Adrenal gland (tissue), 12 donors: ENCODE results near the gene WDR17. TPM values are rescaled to one million over a fixed set of nuclear protein-coding genes. Genes with fewer than 3 reads are reported as not detected.
"Not testable (repeated sequence)": the region's sequence is repeated elsewhere in the genome, so short reads cannot be mapped to it uniquely, and the experiment has no call there.

Source experiments
- DNase-seq, 7 donors: peaks; one replicate each; pipeline ENCODE4 v3.0.0-alpha.2; 2019 to 2020
- H3K27ac ChIP-seq, 5 donors: fragments of 200-600 bp; sonication (generic) in 4 of 5; 1 replicate in 3 of 5; 2 replicates in 2 of 5; pipeline versions ENCODE4 v1.5.1 to v1.8.0; 2016 to 2020; ENCODE audit warnings: mild to moderate bottlenecking in 1 of 5
- H3K27me3 ChIP-seq: fragments of 200-600 bp; 2 replicates; pipeline ENCODE4 v1.8.0; 2021
- H3K36me3 ChIP-seq, 2 donors: fragments of 200-600 bp; replicated peaks in 1 of 2; 1 replicate in 1 of 2; 2 replicates in 1 of 2; pipeline versions ENCODE4 v1.5.1 to v1.8.0; 2018 to 2022
- H3K4me1 ChIP-seq, 2 donors: fragments of 200-600 bp; replicated peaks in 1 of 2; 1 replicate in 1 of 2; 2 replicates in 1 of 2; pipeline versions ENCODE4 v1.5.1 to v1.8.0; 2018 to 2021
- H3K4me3 ChIP-seq, 4 donors: fragments of 200-600 bp; sonication (generic) in 3 of 4; one replicate each; pipeline ENCODE4 v1.5.1; 2016 to 2018
- H3K9me3 ChIP-seq, 3 donors: fragments of 200-600 bp; sonication (generic) in 1 of 3; replicated peaks in 1 of 3; 1 replicate in 2 of 3; 2 replicates in 1 of 3; pipeline versions ENCODE4 v1.5.1 to v1.8.0; 2016 to 2021
- POLR2A ChIP-seq, 2 donors: fragments of 450-650 bp; IDR thresholded peaks; one replicate each; pipeline ENCODE4 v1.6.1; 2017; ENCODE audit warnings: antibody characterized with exemption in 2 of 2, mild to moderate bottlenecking in 2 of 2, moderate library complexity in 1 of 2
- WGBS, 4 donors: extraction: QIAGEN DNeasy Blood & Tissue Kit in 2 of 4; methylation state at CpG; one replicate each; pipeline versions ENCODE4 v1.1.5 to v1.1.7; 2013 to 2017; 5-methylcytosine and 5-hydroxymethylcytosine counted together
- intact Hi-C, 2 donors: fragments of 100-400 bp; cut with DNase I; formaldehyde crosslinking; loops; one replicate each; pipeline versions ENCODE4 v1.14.1 to v1.15.0; 2022 to 2023
- polyA plus RNA-seq, 3 donors: library from polyadenylated mRNA; stranded (reverse); fragments of 200-250 nt in 2 of 3; fragments of 350-450 nt in 1 of 3; fragmentation: Illumina TruSeq in 1 of 3; extraction: RNeasy Lipid Tissue Mini Kit (QIAGEN cat#74804) in 1 of 3; gene quantifications; one replicate each; pipeline ENCODE4 v1.2.3, GENCODE V29; 2013 to 2014
- total RNA-seq, 9 donors: library from RNA; depleted of rRNA in 4 of 9; stranded (reverse); fragments of >200 nt in 4 of 9; fragments of 120-200 nt in 1 of 9; fragmentation: NEBNext Ultra II Directional in 1 of 9; extraction: Animal tissue kit (Norgen Biotek cat#: 25700) in 1 of 9; gene quantifications; one replicate each; pipeline versions ENCODE4 v1.1.0 to v1.2.4, GENCODE V29; 2013 to 2023
- TF ChIP-seq, protein P1 (sequence below), 6 experiments: fragments of 450-650 bp in 4 of 6; fragments of 200-600 bp in 2 of 6; sonication (generic) in 1 of 6; IDR thresholded peaks; 1 replicate in 5 of 6; 2 replicates in 1 of 6; pipeline versions ENCODE4 v1.5.1 to v1.8.0; 2016 to 2021; ENCODE audit warnings: antibody characterized with exemption in 6 of 6, mild to moderate bottlenecking in 2 of 6, moderate library complexity in 1 of 6
- donor health status: healthy with polysubstance abuse.
- donor health status: Bipolar disorder and iron deficiency.
- donor health status: DM: yes; HTN: yes; CAD: no.
- donor health status: DM: no; HTN: no; CAD: no.
- donor health status: DM: no; HTN: no; CAD: no.
- donor health status: DM: yes; HTN: yes; CAD: no.

WDR17 gene
- total and polyA plus RNA-seq, 12 donors, result 0.81 to 7.7 (median 2.9) TPM

DNA sequence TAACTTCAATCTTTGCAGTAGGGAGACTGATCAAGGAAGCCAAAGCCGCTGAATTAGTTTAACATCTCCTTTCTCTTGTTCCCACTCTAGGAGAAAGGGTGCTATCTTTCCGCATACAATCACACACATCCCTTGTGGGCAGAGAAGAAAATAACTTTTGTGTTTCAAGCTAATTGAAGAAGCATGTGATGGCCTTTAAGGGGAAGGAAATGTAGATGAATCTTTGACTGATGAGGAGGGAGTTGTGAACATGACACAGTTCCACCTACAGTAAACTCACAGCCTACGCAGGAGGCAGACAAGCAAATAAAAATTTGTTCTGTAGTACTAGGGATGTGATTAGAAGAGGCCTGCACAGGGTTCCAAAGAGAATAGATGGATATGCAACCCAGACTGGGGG lies 144.5 kb downstream of the WDR17 start:
- Histone ChIP-seq H3K4me3 (no peak overlapping the region), H3K27me3 (no peaks in the 10 kb centered on the region), H3K27ac (no peak overlapping the region), H3K36me3 (no peaks in the 10 kb centered on the region), H3K9me3 (no peaks in the 10 kb centered on the region), H3K4me1 (no peaks in the 10 kb centered on the region)
- intact Hi-C loops, result no loop called here
- no peak for DNase-seq
- no peak for TF ChIP-seq POLR2A (IDR thresholded peaks at IDR 0.05)
- TF ChIP-seq, protein P1, sequence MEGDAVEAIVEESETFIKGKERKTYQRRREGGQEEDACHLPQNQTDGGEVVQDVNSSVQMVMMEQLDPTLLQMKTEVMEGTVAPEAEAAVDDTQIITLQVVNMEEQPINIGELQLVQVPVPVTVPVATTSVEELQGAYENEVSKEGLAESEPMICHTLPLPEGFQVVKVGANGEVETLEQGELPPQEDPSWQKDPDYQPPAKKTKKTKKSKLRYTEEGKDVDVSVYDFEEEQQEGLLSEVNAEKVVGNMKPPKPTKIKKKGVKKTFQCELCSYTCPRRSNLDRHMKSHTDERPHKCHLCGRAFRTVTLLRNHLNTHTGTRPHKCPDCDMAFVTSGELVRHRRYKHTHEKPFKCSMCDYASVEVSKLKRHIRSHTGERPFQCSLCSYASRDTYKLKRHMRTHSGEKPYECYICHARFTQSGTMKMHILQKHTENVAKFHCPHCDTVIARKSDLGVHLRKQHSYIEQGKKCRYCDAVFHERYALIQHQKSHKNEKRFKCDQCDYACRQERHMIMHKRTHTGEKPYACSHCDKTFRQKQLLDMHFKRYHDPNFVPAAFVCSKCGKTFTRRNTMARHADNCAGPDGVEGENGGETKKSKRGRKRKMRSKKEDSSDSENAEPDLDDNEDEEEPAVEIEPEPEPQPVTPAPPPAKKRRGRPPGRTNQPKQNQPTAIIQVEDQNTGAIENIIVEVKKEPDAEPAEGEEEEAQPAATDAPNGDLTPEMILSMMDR (IDR thresholded peaks at IDR 0.05), result no peak
- WGBS, 4 donors, result 80 to 92% (median 86%) methylated on average over 3 of the region's 3 CpGs

DNA sequence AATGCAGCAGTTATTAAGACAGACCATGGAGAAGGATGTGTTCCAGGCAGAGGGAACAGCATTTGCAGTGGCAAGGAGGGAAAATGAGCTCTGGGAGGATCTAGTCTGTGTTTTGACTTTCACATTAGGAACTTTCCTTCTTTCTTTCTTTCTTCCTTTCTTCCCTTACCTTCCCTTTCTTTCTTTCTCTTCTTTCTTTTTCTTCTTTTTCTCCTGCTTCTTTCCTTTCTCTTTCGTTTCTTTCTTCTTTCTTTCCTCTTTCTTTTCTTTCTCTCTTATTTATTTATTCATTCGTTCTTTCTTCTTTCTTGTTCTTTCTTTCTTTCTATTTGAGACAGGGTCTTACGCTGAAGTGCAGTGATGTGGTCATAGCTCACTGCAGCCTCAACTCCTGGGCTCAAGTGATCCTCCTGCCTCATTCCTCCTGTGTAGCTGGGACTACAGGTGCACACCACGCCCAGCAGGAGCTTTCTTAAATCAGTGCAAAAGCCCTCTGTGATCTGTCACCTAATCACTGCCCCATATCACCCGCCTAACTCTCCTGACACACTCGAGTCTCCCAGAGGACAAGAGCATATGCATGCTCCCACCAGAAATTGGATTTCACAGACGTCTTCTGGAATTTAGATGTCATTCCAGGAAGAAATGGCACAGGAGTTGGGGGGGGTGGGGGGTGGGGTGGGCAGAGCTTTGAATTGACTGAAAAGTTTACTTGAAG lies 145.1 kb downstream of the WDR17 start:
- H3K9me3 ChIP-seq, result no peaks in the 10 kb centered on the region
- 68 to 79% (median 71%) methylated on average over 7 of the region's 7 CpGs for WGBS, 4 donors
- no peaks in the 10 kb centered on the region for H3K4me1 ChIP-seq
- no peak overlapping the region for H3K4me3 ChIP-seq
- H3K27me3 ChIP-seq, result no peaks in the 10 kb centered on the region
- DNase-seq, result no peak
- intact Hi-C loops, result no loop called here
- no peaks in the 10 kb centered on the region for H3K36me3 ChIP-seq
- H3K27ac ChIP-seq, result no peak overlapping the region
- no peak for TF ChIP-seq POLR2A (IDR thresholded peaks at IDR 0.05)
- TF ChIP-seq, protein P1 (IDR thresholded peaks at IDR 0.05), result no peak

DNA sequence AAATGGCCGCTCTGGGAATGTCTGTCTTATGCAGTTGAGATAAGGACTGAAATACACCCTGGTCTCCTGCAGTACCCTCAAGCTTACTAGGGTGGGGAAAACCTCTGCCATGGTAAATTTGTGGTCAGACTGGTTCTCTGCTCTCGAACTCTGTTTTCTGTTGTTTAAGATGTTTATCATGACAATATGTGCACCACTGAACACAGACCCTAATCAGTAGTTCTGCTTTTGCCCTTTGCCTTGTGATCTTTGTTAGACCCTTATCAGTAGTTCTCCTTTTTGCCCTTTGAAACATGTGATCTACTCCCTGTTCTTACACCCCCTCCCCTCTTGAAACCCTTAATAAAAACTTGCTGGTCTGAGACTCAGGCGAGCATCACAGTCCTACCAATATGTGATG lies 146.7 kb downstream of the WDR17 start:
- intact Hi-C loops, result not testable (repeated sequence)

DNA sequence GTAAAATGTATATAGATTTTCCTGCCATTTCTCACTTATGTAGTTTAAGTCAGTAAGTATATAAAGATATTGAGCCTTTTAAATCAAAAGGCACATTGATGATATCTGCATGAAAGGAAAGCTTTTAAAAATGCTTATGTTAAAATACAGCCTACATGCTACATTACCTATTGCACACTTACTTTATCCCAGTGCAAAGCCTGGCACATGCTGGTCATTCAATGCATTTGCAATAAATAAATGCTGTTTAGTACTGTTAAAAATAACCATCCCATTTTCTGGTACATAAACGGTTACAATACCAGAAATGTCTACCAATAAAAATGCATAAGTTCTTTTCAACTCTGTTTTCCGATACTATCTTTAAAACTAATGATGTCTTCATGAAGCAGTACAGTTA lies 151.9 kb downstream of the WDR17 start:
- DNase-seq, result no peak
- TF ChIP-seq, protein P1 (IDR thresholded peaks at IDR 0.05), result no peak
- TF ChIP-seq POLR2A (IDR thresholded peaks at IDR 0.05), result no peak
- Histone ChIP-seq H3K27ac (no peak overlapping the region), H3K4me1 (no peaks in the 10 kb centered on the region), H3K27me3 (no peaks in the 10 kb centered on the region), H3K4me3 (no peak overlapping the region), H3K9me3 (no peaks in the 10 kb centered on the region), H3K36me3 (no peaks in the 10 kb centered on the region)
- 68 to 74% (median 73%) methylated on average over 2 of the region's 2 CpGs for WGBS, 4 donors
- intact Hi-C loops, result no loop called here

More for the DNA sequence above, 146.7 kb downstream of the WDR17 start:
- DNase-seq, H3K4me1 ChIP-seq, H3K27ac ChIP-seq, H3K9me3 ChIP-seq, H3K4me3 ChIP-seq, H3K36me3 ChIP-seq, H3K27me3 ChIP-seq: not testable (repeated sequence)
- 76 to 84% (median 80%) methylated on average over 3 of the region's 3 CpGs for WGBS, 4 donors

DNA sequence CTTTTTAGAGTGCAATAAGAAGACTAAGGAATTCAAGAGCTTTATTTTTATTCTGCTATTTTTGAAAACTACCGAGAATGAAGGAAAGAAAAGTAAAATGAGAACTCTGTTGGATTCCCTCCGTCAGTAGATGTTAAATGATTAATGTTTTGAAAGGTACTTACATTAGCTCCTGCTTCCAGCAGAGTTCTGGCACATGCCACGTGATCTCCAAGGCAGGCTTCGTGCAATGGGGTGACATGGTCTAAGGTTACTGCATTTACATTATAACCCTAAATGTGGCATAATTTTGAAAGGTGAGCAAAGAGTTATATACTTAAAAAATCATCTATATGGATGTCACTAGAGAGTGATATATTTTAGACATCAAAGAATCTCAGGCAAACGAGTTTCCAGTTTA lies 156.5 kb downstream of the WDR17 start:
- TF ChIP-seq POLR2A (IDR thresholded peaks at IDR 0.05), result no peak
- TF ChIP-seq, protein P1 (IDR thresholded peaks at IDR 0.05), result no peak
- DNase-seq, result no peak
- no peaks in the 10 kb centered on the region for H3K27me3 ChIP-seq
- 60 to 71% (median 67%) methylated on average over 5 of the region's 5 CpGs for WGBS, 4 donors
- no peaks in the 10 kb centered on the region for H3K9me3 ChIP-seq
- H3K36me3 ChIP-seq, result no peaks in the 10 kb centered on the region
- H3K4me1 ChIP-seq, result no peaks in the 10 kb centered on the region
- intact Hi-C loops, result no loop called here
- no peak overlapping the region for H3K4me3 ChIP-seq
- no peak overlapping the region for H3K27ac ChIP-seq
